CD4-positive, alpha-beta T cell treated with Interleukin-6 for 4 hours (primary cell): ENCODE results near the gene SDF4.
A peak's percentile ranks its signal among the peaks of the same experiment; 100 is the strongest.

Experiments
- DNase-seq: peaks from one replicate; pipeline ENCODE4 v3.0.0-alpha.2; 2020; ENCODE audit warnings: mixed read lengths

SDF4 gene

DNA sequence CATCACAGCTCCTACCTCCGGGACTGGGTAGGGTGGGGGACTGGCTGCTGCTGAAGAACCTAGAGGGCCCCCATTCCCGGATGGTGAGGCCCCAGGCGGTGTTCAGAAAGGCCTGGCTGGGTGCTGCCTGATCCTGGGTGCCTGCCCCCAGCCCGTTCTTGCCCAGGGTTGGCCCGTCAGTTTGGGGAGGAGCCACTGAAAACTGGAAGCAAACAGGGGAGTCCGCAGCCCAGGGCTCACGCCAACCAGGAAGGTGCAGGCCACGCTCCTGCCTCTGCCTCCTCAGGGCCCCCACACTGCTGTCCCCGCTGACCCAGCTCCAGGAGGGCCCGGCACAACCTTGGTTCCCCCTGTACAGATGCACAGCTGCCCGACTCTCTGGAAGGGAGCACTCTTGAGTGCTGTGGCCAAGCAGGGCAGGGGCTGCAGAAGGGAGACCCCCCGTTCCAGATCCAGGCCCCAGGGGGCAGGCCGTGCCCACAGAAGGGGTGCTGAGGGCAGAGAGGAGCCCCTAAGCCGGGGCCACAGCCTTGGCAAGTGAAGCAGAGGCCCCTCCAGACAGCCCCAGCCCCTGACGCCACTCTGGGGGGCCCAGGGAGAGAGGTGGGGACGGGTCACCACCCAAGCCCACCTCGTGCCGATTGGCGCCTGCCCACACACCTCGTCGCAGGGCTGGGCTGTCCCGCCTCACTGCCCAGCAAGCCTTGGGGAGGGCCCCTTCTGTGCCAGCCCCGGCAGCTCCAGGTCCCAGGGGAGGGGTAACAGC, 9.2 kb upstream of the SDF4 start:
- no peak for DNase-seq

GRCh38 chr1:1240348-1240732, 8.5 kb upstream of the SDF4 start:
- no peak for DNase-seq

DNA sequence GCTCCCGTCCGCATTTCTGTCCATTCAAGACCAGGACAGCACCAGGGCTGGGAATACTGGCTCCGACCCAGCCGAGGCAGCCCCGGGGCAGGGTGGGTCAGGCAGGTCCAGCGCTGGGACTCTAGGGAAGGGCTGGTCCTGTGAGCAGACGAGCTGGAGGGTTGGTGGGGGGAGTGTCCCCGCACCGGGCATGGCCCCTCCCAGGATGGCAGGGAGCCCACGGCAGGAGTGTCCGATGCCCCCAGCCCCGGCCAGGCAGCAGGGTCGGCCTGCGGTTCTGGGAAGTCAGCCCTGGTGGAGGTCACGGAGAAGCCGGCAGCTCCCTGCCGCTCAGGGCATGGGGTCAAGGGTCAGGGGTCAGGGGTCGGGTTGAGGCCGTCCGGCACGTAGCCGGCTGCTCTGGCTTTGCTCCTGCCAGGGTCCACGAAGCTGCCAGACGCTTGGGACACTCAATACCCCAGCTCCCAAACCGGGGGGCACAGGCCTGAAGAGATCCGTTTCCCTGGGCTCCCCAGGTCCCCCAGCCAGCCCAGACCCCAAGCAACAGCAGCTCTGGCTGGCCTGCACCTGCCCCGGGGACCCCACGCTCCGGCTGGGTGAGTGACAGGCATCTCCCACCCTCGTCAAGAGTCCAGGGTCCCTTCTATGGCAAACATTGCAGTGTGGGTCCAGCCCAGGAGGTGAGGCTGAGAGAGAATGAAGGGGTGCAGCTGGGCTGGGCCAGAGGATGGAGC, 8.0 kb upstream of the SDF4 start:
- no peak for DNase-seq

- no peak for DNase-seq
Measured at GRCh38 chr1:1239227-1239613, 7.4 kb upstream of the SDF4 start.

DNA sequence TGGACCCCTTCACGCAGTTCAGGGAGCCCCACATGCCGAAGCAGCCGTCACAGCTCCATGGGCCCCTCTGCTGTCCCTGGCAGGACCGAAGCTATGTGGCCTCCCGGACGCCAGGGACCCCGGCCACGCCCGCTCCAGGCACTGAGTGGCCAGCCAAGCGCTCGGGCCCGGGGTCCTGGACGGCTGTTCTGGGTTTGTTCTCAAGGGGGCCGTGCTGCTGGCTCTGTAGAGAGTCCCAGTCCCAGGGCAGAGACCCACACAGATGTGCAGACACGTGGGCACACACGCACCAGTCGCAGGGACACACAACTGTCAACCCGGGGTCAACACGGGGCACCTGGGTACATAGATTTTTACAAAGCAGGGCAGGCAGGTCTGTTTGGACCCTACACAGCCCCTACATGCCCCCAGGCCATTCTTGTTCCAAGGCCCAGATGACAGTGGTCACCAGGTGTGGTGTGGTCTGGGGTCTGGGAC, 6.9 kb upstream of the SDF4 start:
- DNase-seq = no peak

- DNase-seq = no peak
Measured at GRCh38 chr1:1237874-1238701, 6.3 kb upstream of the SDF4 start.

- no peak for DNase-seq
Measured at GRCh38 chr1:1236945-1237873, 5.4 kb upstream of the SDF4 start.

DNA sequence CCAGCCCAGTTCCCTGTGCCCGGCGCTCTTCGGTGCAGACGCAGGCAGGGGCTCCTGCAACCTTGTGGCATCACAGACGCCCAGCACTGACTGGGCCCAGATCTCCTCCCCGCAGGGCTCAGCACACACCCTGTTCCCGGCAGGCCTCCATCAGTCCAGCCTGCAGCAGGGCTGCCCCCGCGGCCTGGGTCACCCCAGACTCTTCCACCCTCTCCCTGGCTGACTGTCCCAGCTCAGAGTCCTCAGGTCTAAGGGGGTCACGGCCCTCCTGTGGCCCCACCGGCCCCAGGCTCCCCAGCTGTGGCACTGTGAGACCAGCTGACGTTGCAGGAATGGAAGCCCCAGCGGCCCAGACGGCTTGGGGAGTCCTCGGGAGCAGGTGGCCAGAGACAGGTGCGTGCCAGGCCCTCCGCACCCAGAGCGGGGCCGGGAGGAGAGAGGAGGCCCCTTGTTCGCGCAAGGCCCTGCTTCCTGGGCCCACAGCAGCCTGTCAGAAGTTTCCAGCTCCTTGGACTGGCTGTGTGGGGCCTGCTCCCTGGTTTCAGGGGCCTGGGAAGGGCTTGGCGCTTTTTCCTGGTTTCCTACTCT, 4.5 kb upstream of the SDF4 start:
- no peak for DNase-seq

DNA sequence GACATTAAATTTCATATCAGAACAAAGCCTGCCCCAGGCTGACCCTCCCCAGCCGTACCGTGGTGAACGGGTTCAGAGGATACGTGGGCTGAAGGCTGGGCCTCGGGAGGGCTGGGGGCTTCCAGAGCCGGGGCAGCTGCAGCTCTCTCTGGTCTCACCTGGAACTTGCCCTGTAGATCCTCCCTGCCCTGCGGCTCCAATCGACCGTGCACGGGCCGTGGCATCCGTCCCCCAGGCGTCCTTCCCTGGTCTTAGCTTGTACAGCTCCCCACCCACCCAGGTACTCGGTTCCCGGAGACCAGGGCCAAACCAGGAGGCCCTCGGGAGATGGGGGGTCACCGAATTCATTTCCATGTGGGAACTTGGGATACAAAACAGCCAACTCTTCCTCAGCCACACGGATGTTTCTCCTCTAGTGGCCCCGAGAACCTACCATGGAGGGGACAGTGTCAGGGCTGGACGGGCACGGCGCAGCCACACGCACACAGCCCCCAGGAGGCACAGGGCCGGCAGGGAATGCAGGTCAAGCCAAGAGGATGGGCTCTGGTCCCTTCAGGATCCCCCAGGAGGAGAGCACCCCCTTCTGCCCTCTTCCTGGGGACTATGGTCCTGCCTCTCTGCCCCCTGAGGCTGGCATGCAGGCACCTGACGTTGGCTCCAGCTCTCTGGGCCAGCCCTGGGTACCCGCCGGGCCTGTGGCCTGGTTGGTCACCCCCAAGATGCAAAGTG, 3.4 kb upstream of the SDF4 start:
- no peak for DNase-seq

DNA sequence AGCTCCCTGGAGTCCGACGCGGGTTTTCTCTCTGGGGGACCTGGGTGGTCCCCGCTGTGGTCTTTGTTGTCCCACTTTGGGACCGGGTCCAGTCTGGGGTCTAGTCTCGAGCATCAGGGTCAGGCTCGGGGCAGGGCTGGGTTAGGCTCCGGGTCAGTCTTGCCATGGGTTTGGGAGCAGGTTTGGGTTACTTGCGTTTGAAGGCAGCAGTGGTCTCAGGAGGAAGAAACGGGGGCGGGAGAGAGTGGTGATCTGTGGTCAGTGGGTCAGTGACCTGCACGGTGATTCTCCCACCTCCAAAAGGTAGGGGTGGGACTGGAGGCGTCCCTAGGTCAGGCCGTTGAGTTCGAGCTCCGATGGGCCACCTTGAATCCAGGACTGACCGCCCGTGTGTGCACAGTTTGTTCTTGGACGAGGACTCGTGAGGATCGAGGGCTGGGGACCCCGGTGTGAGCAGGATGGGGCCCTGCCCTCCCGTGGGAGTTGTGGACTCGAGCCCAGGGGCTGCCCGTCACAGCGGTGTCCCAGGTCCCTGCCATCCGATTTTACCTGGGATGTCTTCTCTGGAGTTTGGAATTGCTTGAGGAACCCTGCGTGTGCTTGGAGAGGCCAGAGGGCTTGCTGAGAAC, 2.5 kb upstream of the SDF4 start:
- no peak for DNase-seq

GRCh38 chr1:1233567-1233892, 1.7 kb upstream of the SDF4 start:
- no peak for DNase-seq

DNA sequence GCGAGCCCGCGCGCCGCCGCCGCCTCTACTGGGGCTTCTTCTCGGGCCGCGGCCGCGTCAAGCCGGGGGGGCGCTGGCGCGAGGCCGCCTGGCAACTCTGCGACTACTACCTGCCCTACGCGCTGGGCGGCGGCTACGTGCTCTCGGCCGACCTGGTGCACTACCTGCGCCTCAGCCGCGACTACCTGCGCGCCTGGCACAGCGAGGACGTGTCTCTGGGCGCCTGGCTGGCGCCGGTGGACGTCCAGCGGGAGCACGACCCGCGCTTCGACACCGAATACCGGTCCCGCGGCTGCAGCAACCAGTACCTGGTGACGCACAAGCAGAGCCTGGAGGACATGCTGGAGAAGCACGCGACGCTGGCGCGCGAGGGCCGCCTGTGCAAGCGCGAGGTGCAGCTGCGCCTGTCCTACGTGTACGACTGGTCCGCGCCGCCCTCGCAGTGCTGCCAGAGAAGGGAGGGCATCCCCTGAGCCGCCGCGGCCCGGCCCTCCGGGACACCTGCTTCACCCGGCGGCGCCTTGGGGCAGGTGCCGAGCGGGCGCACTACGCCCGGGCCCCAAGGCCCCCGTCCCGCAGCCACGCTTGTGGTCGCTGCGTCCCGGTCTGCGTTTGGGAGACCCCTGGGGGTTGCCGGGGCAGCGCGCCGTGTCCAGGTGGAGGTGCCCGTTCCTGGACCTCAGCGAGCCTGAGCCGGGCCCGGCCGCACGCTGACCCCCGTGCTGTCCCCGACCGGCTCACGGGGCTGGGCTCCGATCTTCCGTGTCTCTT, 1.2 kb upstream of the SDF4 start:
- DNase-seq = no peak

- DNase-seq = no peak
Measured at GRCh38 chr1:1232208-1232795, 501 bp upstream of the SDF4 start, which contains the start of gene B3GALT6. Gene B3GALT6, plus strand, starts transcription at chr1:1232237. Its CDS starts 42 bp downstream, at chr1:1232279.

DNA sequence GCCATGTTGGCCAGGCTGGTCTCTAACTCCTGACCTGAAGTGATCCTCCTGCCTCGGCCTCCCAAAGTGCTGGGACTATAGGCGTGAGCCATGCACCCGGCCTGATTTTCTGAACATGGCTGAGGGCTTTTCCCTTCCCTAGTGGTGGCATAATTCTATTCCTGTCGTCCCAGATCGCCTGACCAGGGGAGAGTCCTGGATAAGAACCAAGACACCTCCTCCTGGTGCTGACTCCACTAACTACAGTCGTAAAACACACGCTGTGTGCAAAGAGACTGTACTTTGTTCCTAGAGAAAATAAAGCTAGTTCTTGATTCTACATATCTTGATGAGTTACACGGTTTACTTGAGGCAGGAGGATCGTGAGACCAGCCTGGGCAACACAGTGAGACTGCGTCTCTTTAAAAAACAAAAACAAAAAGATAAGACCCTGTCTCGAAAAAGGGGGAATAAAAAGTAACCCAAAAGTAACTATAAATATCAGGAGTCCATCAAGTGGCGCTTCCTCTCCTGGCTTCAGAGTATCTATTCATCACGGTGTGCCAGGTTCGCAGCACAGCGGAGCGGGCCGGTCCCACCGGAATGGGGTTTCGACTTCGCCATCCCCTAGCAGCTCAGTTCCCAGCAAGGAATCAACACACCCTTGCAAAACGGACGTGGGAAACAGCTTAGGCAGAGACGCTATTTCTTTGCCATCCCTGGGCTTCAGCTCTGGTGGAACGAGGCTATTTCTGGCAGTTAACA, 973 bp downstream of the SDF4 start:
- peak; percentile 33 for DNase-seq

DNA sequence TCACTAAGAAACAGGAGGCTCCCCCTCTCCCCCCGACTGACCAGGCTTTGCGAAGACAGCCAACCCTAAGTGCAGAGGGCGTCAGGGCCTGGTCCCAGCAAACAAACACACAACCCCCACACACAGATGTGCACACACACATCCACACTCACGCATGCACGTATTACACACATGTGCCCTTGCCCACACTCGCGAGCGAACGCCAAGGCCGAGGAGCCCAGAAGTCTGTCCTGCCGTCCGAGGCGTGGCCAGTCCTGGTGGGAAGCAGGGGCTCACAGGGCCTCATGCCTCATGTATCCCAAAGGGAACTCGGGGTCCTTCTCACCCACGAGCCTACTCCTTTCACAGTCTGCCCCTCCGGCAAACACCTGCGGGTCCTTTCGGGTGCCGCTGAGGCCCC, 2.0 kb downstream of the SDF4 start:
- DNase-seq = no peak

- no peak for DNase-seq
Measured at GRCh38 chr1:1228596-1229321, 3.0 kb downstream of the SDF4 start.

- DNase-seq = no peak
Measured at GRCh38 chr1:1228187-1228586, 3.6 kb downstream of the SDF4 start.

- no peak for DNase-seq
Measured at GRCh38 chr1:1227386-1227785, 4.4 kb downstream of the SDF4 start.
